NCI-H2171 treated with DMSO at 0.1 percent for 48 hours (cell line): Measurements from ENCODE around the gene WIPI1.
A peak's percentile ranks its signal among the peaks of the same experiment; 100 is the strongest.
"Not testable (repeated sequence)": the region's sequence is repeated elsewhere in the genome, so short reads cannot be mapped to it uniquely, and the experiment has no call there.

Experiments
- DNase-seq: peaks from one replicate; lab custom pipeline; 2025; lab: John Stamatoyannopoulos, UW

The WIPI1 gene

GRCh38 chr17:68413597-68414560, 43.4 kb downstream of the WIPI1 start:
- peak; percentile 64 for DNase-seq

GRCh38 chr17:68407656-68408055, 49.6 kb downstream of the WIPI1 start:
- not testable (repeated sequence) for DNase-seq

GRCh38 chr17:68403837-68404236, 53.5 kb downstream of the WIPI1 start:
- not testable (repeated sequence) for DNase-seq

GRCh38 chr17:68403122-68403521, 54.2 kb downstream of the WIPI1 start:
- DNase-seq, result no peak

- no peak for DNase-seq
These were observed 56.0 kb downstream of the WIPI1 start for GRCh38 chr17:68401288-68401687.

GRCh38 chr17:68400404-68400735, 56.9 kb downstream of the WIPI1 start:
- no peak for DNase-seq

- no peak for DNase-seq
These were observed 57.5 kb downstream of the WIPI1 start for GRCh38 chr17:68399638-68400403.

- DNase-seq, result no peak
These were observed 58.3 kb downstream of the WIPI1 start for GRCh38 chr17:68398691-68399637.

GRCh38 chr17:68397108-68397536, 60.2 kb downstream of the WIPI1 start:
- no peak for DNase-seq

- no peak for DNase-seq
These were observed 60.8 kb downstream of the WIPI1 start for GRCh38 chr17:68396226-68397107.

- no peak for DNase-seq
These were observed 62.5 kb downstream of the WIPI1 start for GRCh38 chr17:68394608-68395331.

- no peak for DNase-seq
These were observed 65.6 kb downstream of the WIPI1 start for GRCh38 chr17:68391561-68392268.

GRCh38 chr17:68390888-68391545, 66.3 kb downstream of the WIPI1 start:
- no peak for DNase-seq

GRCh38 chr17:68389041-68389440, 68.3 kb downstream of the WIPI1 start:
- DNase-seq, result no peak

- no peak for DNase-seq
These were observed 69.7 kb downstream of the WIPI1 start for GRCh38 chr17:68387435-68388218.

GRCh38 chr17:68385490-68386215, 71.6 kb downstream of the WIPI1 start:
- no peak for DNase-seq

GRCh38 chr17:68384941-68385340, 72.4 kb downstream of the WIPI1 start:
- no peak for DNase-seq
